Measurements from ENCODE around the gene OR9Q1. TPM values are rescaled to one million over a fixed set of nuclear protein-coding genes. Genes with fewer than 3 reads are reported as not detected.

The OR9Q1 gene
- total and polyA plus RNA-seq, 2 of the 13 experiments (the other 11 are each of a cell fraction or from before 2014, with no cell fraction given), result not detected

GRCh38 chr11:58227956-58228615, 204.4 kb downstream of the OR9Q1 start:
- H3K4me3 ChIP-seq (replicated peaks in 1 of 3; ENCODE audit: insufficient read depth in 1 of 3, low read depth in 2 of 3, low read length in 3 of 3), result no peak overlapping the region
- ATAC-seq, result no peak
- POLR2A ChIA-PET, result no interaction called here

More at GRCh38 chr11:58227956-58228615, 204.4 kb downstream of the OR9Q1 start:
- Histone ChIP-seq H2AFZ (ENCODE audit: low read length) (no peak overlapping the region), H3K9ac (ENCODE audit: insufficient read depth, low read depth, low read length) (no peak overlapping the region), H4K20me1 (ENCODE audit: insufficient read depth, low read length) (no peaks in the 10 kb centered on the region), H3K9me3 (ENCODE audit: low read length) (no peaks in the 10 kb centered on the region), H3K27me3 (ENCODE audit: control insufficient read depth in 1 of 2, insufficient read depth in 2 of 2, low read length in 2 of 2) (no peaks in the 10 kb centered on the region), H3K4me2 (ENCODE audit: low read depth, low read length) (no peak overlapping the region), H3K4me1 (ENCODE audit: insufficient read depth, low read length) (0 out of 2 replicates have a peak, but pooled peaks cover 6% of the 10 kb centered on the region), H3K27ac (ENCODE audit: extremely low read length, insufficient read depth, low read length) (no peak overlapping the region), H3K79me2 (ENCODE audit: insufficient read depth, low read length) (no peaks in the 10 kb centered on the region), H3K36me3 (replicated peaks in 1 of 2; ENCODE audit: control insufficient read depth in 1 of 2, insufficient read depth in 2 of 2, low read length in 2 of 2) (no peaks in the 10 kb centered on the region)
- WGBS (ENCODE audit: low lambda C conversion rate), result 76% methylated on average over 32 of the region's 32 CpGs
- DNase-seq (ENCODE audit: low spot score) (no peak), FAIRE-seq (no peak)
- intact Hi-C loops (cut with micrococcal nuclease; ENCODE audit: unreplicated experiment) (no loop called here), in situ Hi-C loops (cut with HindIII; ENCODE audit: extremely low pct_ligation_motif_present, low pct_unique_long_range_greater_than_20kb) (no loop called here)
- CTCF ChIA-PET (ENCODE audit: low intra/inter-chr PET ratio, low total read pairs), result no interaction called here
- no TSS peak for BruUV-seq (replicated peaks)
- TF ChIP-seq ZNF569 (CRISPR knock-in tag; IDR thresholded peaks at IDR 0.05; ENCODE audit: borderline replicate concordance) (no peak), PCBP1 (IDR thresholded peaks at IDR 0.05; ENCODE audit: borderline replicate concordance, low read depth, low read length) (no peak), ATF4 (CRISPR knock-in tag; IDR thresholded peaks at IDR 0.05) (no peak), ZNF550 (CRISPR knock-in tag; IDR thresholded peaks at IDR 0.05; ENCODE audit: borderline replicate concordance) (no peak), ZNF609 (CRISPR knock-in tag; IDR thresholded peaks at IDR 0.05; ENCODE audit: borderline replicate concordance) (no peak), NAIF1 (CRISPR knock-in tag; IDR thresholded peaks at IDR 0.05; ENCODE audit: borderline replicate concordance) (no peak), ZNF841 (CRISPR knock-in tag; IDR thresholded peaks at IDR 0.05; ENCODE audit: borderline replicate concordance) (no peak), GFI1 (CRISPR knock-in tag; IDR thresholded peaks at IDR 0.05; ENCODE audit: borderline replicate concordance) (no peak)
- TF ChIP-seq, protein P1, sequence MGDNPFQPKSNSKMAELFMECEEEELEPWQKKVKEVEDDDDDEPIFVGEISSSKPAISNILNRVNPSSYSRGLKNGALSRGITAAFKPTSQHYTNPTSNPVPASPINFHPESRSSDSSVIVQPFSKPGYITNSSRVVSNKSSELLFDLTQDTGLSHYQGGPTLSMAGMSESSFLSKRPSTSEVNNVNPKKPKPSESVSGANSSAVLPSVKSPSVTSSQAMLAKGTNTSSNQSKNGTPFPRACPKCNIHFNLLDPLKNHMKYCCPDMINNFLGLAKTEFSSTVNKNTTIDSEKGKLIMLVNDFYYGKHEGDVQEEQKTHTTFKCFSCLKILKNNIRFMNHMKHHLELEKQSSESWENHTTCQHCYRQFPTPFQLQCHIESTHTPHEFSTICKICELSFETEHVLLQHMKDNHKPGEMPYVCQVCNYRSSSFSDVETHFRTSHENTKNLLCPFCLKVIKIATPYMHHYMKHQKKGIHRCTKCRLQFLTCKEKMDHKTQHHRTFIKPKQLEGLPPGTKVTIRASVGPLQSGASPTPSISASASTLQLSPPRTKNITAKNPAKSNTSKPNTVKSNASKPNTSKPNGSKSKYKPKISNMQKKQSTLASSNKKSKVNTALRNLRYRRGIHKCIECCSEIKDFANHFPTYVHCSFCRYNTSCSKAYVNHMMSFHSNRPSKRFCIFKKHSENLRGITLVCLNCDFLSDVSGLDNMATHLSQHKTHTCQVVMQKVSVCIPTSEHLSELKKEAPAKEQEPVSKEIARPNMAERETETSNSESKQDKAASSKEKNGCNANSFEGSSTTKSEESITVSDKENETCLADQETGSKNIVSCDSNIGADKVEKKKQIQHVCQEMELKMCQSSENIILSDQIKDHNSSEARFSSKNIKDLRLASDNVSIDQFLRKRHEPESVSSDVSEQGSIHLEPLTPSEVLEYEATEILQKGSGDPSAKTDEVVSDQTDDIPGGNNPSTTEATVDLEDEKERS (CRISPR knock-in tag; IDR thresholded peaks at IDR 0.05), result no peak
